A549 (cell line): Measurements from ENCODE around the gene TXNDC17.

ENCODE experiments used
- BHLHE40 ChIP-seq: IDR thresholded peaks from 2 replicates; pipeline ENCODE4 v1.6.1; 2012; ENCODE audit warnings: low read depth, low read length, inconsistent platforms
- CEBPB ChIP-seq, 2 experiments: fragments of >200 bp in 1 of 2; sonication (Bioruptor Twin) in 1 of 2; formaldehyde crosslinking in 1 of 2; IDR thresholded peaks; 2 replicates each; pipeline ENCODE4 v1.6.1; 2012 to 2016
- EP300 ChIP-seq, 2 experiments: fragments of >200 bp; sonication (Bioruptor Twin); formaldehyde crosslinking; IDR thresholded peaks; 2 replicates in 1 of 2; 3 replicates in 1 of 2; pipeline ENCODE4 v1.6.1; 2016 to 2017
- HOXA7 ChIP-seq: fragments of 250-450 bp; sonication (Bioruptor Pico); IDR thresholded peaks from 2 replicates; pipeline ENCODE4 v1.5.0; 2020; ENCODE audit warnings: mild to moderate bottlenecking, moderate library complexity
- MYC ChIP-seq: IDR thresholded peaks from 2 replicates; pipeline ENCODE4 v1.6.1; 2012; ENCODE audit warnings: mild to moderate bottlenecking, inconsistent platforms, low read length, improper control_type of control experiment, borderline replicate concordance
- RCOR1 ChIP-seq: fragments of 150-350 bp; IDR thresholded peaks from 2 replicates; pipeline ENCODE4 v1.6.1; 2014; ENCODE audit warnings: antibody characterized with exemption, low read length, low read depth
- RFX5 ChIP-seq: fragments of 450-650 bp; IDR thresholded peaks from 2 replicates; pipeline ENCODE4 v1.7.1; 2014; ENCODE audit warnings: antibody characterized with exemption, mild to moderate bottlenecking, moderate library complexity
- SMC3 ChIP-seq: fragments of >200 bp; sonication (Bioruptor Twin); formaldehyde crosslinking; IDR thresholded peaks from 3 replicates; pipeline ENCODE4 v1.6.1; 2018; ENCODE audit warnings: inconsistent platforms
- TP53 ChIP-seq: fragments of 250-450 bp; sonication (Bioruptor Pico); IDR thresholded peaks from 2 replicates; pipeline ENCODE4 v1.5.0; 2021; ENCODE audit warnings: mild to moderate bottlenecking, moderate library complexity
- ZNF302 ChIP-seq: fragments of 250-450 bp; sonication (Bioruptor Pico); IDR thresholded peaks from 2 replicates; pipeline ENCODE4 v1.9.0; 2021; ENCODE audit warnings: inconsistent platforms, mild to moderate bottlenecking, moderate library complexity
- TF ChIP-seq, protein P1 (sequence below): fragments of 450-650 bp; IDR thresholded peaks from 2 replicates; pipeline ENCODE4 v1.6.1; 2014; ENCODE audit warnings: antibody characterized with exemption
- TF ChIP-seq, protein P2 (sequence below): fragments of >200 bp; sonication (Bioruptor Twin); formaldehyde crosslinking; IDR thresholded peaks from 3 replicates; pipeline ENCODE4 v1.5.1; 2016
- TF ChIP-seq, protein P3 (sequence below): IDR thresholded peaks from 2 replicates; pipeline ENCODE4 v1.6.1; 2012
- TF ChIP-seq, protein P4 (sequence below): fragments of 200-600 bp; sonication (generic); IDR thresholded peaks from 2 replicates; pipeline ENCODE4 v1.6.1; 2016; ENCODE audit warnings: antibody characterized with exemption, mild to moderate bottlenecking, moderate library complexity

DNA sequence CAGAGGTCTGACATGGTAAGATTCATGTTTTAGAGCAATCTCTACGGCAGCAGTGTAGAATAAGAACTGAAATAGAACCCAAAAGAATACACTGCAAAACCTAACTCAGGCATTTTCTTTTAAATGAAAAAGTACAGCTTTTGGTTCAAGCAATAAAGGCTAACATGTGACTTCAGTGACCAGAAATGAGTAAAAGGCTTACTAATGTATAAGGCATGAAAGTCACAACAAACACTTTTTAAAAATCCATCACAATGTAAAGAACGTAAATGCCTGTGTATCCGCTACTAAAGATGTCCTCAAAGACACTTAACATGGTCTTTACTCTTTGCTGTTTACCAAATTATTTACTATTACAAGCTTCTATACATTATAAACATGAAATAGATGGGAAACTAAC lies 16.9 kb upstream of the TXNDC17 start:
- TF ChIP-seq, protein P1, sequence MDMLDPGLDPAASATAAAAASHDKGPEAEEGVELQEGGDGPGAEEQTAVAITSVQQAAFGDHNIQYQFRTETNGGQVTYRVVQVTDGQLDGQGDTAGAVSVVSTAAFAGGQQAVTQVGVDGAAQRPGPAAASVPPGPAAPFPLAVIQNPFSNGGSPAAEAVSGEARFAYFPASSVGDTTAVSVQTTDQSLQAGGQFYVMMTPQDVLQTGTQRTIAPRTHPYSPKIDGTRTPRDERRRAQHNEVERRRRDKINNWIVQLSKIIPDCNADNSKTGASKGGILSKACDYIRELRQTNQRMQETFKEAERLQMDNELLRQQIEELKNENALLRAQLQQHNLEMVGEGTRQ: no peak
- TF ChIP-seq HOXA7 (CRISPR knock-in tag) (no peak), ZNF302 (no peak), BHLHE40 (no peak), SMC3 (no peak), MYC (no peak), RCOR1 (no peak), TP53 (CRISPR knock-in tag) (no peak), RFX5 (no peak), CEBPB (IDR thresholded peaks at IDR 0.05) (no peak), EP300 (IDR thresholded peaks at IDR 0.05) (no peak)
- TF ChIP-seq, protein P2, sequence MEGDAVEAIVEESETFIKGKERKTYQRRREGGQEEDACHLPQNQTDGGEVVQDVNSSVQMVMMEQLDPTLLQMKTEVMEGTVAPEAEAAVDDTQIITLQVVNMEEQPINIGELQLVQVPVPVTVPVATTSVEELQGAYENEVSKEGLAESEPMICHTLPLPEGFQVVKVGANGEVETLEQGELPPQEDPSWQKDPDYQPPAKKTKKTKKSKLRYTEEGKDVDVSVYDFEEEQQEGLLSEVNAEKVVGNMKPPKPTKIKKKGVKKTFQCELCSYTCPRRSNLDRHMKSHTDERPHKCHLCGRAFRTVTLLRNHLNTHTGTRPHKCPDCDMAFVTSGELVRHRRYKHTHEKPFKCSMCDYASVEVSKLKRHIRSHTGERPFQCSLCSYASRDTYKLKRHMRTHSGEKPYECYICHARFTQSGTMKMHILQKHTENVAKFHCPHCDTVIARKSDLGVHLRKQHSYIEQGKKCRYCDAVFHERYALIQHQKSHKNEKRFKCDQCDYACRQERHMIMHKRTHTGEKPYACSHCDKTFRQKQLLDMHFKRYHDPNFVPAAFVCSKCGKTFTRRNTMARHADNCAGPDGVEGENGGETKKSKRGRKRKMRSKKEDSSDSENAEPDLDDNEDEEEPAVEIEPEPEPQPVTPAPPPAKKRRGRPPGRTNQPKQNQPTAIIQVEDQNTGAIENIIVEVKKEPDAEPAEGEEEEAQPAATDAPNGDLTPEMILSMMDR: no peak
- TF ChIP-seq, protein P3, sequence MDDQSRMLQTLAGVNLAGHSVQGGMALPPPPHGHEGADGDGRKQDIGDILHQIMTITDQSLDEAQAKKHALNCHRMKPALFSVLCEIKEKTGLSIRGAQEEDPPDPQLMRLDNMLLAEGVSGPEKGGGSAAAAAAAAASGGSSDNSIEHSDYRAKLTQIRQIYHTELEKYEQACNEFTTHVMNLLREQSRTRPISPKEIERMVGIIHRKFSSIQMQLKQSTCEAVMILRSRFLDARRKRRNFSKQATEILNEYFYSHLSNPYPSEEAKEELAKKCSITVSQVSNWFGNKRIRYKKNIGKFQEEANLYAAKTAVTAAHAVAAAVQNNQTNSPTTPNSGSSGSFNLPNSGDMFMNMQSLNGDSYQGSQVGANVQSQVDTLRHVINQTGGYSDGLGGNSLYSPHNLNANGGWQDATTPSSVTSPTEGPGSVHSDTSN: no peak
- TF ChIP-seq, protein P4, sequence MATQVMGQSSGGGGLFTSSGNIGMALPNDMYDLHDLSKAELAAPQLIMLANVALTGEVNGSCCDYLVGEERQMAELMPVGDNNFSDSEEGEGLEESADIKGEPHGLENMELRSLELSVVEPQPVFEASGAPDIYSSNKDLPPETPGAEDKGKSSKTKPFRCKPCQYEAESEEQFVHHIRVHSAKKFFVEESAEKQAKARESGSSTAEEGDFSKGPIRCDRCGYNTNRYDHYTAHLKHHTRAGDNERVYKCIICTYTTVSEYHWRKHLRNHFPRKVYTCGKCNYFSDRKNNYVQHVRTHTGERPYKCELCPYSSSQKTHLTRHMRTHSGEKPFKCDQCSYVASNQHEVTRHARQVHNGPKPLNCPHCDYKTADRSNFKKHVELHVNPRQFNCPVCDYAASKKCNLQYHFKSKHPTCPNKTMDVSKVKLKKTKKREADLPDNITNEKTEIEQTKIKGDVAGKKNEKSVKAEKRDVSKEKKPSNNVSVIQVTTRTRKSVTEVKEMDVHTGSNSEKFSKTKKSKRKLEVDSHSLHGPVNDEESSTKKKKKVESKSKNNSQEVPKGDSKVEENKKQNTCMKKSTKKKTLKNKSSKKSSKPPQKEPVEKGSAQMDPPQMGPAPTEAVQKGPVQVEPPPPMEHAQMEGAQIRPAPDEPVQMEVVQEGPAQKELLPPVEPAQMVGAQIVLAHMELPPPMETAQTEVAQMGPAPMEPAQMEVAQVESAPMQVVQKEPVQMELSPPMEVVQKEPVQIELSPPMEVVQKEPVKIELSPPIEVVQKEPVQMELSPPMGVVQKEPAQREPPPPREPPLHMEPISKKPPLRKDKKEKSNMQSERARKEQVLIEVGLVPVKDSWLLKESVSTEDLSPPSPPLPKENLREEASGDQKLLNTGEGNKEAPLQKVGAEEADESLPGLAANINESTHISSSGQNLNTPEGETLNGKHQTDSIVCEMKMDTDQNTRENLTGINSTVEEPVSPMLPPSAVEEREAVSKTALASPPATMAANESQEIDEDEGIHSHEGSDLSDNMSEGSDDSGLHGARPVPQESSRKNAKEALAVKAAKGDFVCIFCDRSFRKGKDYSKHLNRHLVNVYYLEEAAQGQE: no peak
